Activated CD4-positive, CD25-positive, alpha-beta regulatory T cell treated with anti-CD3 and anti-CD28 coated beads, Interleukin-2, amount 50 U/mL, for 24 hours (primary cell): ENCODE results near the gene FOXO4.

Experiments
- ATAC-seq, 2 donors: fragments of 150-1000 bp; cut with Tn5 transposase; one replicate each; pipeline ENCODE4 v1.10.0; 2021; ENCODE audit warnings: mild to moderate bottlenecking in 1 of 2, moderate library complexity in 1 of 2

FOXO4 gene

GRCh38 chrX:71144651-71145050 lies 49.0 kb downstream of the FOXO4 start, which contains the start of gene NLGN3:
NLGN3 (plus strand) TSS chrX:71144841; CDS start chrX:71147750, 2,909 bp downstream.
- ATAC-seq = no peak

- ATAC-seq = no peak
Observed at GRCh38 chrX:71147496-71148277, 52.0 kb downstream of the FOXO4 start.

- no peak for ATAC-seq
Observed at GRCh38 chrX:71148278-71148663, 52.6 kb downstream of the FOXO4 start.

GRCh38 chrX:71151366-71151765 lies 55.7 kb downstream of the FOXO4 start:
- ATAC-seq = no peak
